Umbilical cord (tissue), 2 donors: ENCODE measurements around the gene SRRD. TPM values are rescaled to one million over a fixed set of nuclear protein-coding genes. Genes with fewer than 3 reads are reported as not detected.
"Not testable (repeated sequence)": the region's sequence is repeated elsewhere in the genome, so short reads cannot be mapped to it uniquely, and the experiment has no call there.

Experiments
- DNase-seq: peaks from one replicate; pipeline ENCODE4 v3.0.0-alpha.2; 2015; ENCODE audit warnings: low spot score
- total RNA-seq: library from RNA; depleted of rRNA; stranded (reverse); fragments of >200 nt; gene quantifications from one replicate; pipeline ENCODE4 v1.2.3, GENCODE V29; 2014; ENCODE audit warnings: low replicate concordance; ENCODE audit not compliant: insufficient read depth

SRRD gene
- 3.6 TPM for total RNA-seq

- DNase-seq: peak; percentile 91
Measured at GRCh38 chr22:26483439-26484359, at the start of gene SRRD, which contains the start of gene HPS4. Gene SRRD (plus strand): TSS chr22:26483877. CDS start chr22:26483891, 14 bp downstream. Gene HPS4 (minus strand): TSS chr22:26483783. CDS start chr22:26481762, 2,021 bp downstream.

GRCh38 chr22:26435327-26436093 lies 48.2 kb upstream of the SRRD start:
- DNase-seq: peak; percentile 7

- DNase-seq: no peak
Measured at GRCh38 chr22:26436903-26437515, 46.7 kb upstream of the SRRD start.

- DNase-seq: no peak
Measured at GRCh38 chr22:26437694-26438392, 45.8 kb upstream of the SRRD start.

- DNase-seq: not testable (repeated sequence)
Measured at GRCh38 chr22:26438776-26439175, 44.9 kb upstream of the SRRD start.

- DNase-seq: no peak
Measured at GRCh38 chr22:26439559-26439958, 44.1 kb upstream of the SRRD start.

- DNase-seq: no peak
Measured at GRCh38 chr22:26442086-26442756, 41.5 kb upstream of the SRRD start.

GRCh38 chr22:26443901-26444690 lies 39.6 kb upstream of the SRRD start:
- DNase-seq: no peak

- peak; percentile 42 for DNase-seq
Measured at GRCh38 chr22:26444777-26445176, 38.9 kb upstream of the SRRD start.

- no peak for DNase-seq
Measured at GRCh38 chr22:26445577-26446275, 38.0 kb upstream of the SRRD start.

GRCh38 chr22:26446808-26447515 lies 36.7 kb upstream of the SRRD start:
- DNase-seq: no peak

GRCh38 chr22:26447584-26448329 lies 35.9 kb upstream of the SRRD start:
- DNase-seq: no peak

- DNase-seq: no peak
Measured at GRCh38 chr22:26448334-26448733, 35.3 kb upstream of the SRRD start.

- DNase-seq: no peak
Measured at GRCh38 chr22:26448941-26449340, 34.7 kb upstream of the SRRD start.

- no peak for DNase-seq
Measured at GRCh38 chr22:26450453-26451185, 33.1 kb upstream of the SRRD start.

- DNase-seq: no peak
Measured at GRCh38 chr22:26452236-26453016, 31.3 kb upstream of the SRRD start.
